ENCODE measurements around the gene NIPSNAP2. TPM values are rescaled to one million over a fixed set of nuclear protein-coding genes. Genes with fewer than 3 reads are reported as not detected.

The NIPSNAP2 gene
- 40.0 and 57.3 TPM in 2 replicates for total RNA-seq

GRCh38 chr7:55964261-55965099 lies at the start of gene NIPSNAP2:
TSS of gene NIPSNAP2 (plus strand) at chr7:55964585. CDS start at chr7:55964610, 25 bp downstream.

GRCh38 chr7:55951637-55952351 lies 12.6 kb upstream of the NIPSNAP2 start, which contains the start of gene MRPS17:
TSS of gene MRPS17 (plus strand) at chr7:55951877. CDS start at chr7:55953196, 1,319 bp downstream.

Other genes starting within 250 kb of the NIPSNAP2 start
- gene SEPTIN14, start 101.8 kb upstream of the NIPSNAP2 start, total RNA-seq: not detected in 2 replicates
- 0.58 and 1.2 TPM in 2 replicates for gene ZNF713, start 77.1 kb upstream of the NIPSNAP2 start, total RNA-seq
- 10.3 and 12.8 TPM in 2 replicates for gene MRPS17, start 12.7 kb upstream of the NIPSNAP2 start, total RNA-seq
- 50.3 and 60.8 TPM in 2 replicates for gene PSPH, start 86.9 kb downstream of the NIPSNAP2 start, total RNA-seq
- gene CCT6A, start 87.2 kb downstream of the NIPSNAP2 start, total RNA-seq: 111 and 186 TPM in 2 replicates
- gene SUMF2, start 99.7 kb downstream of the NIPSNAP2 start, total RNA-seq: 229 and 259 TPM in 2 replicates
- gene PHKG1, start 128.4 kb downstream of the NIPSNAP2 start, total RNA-seq: 0.99 and 1.6 TPM in 2 replicates
- gene CHCHD2, start 141.9 kb downstream of the NIPSNAP2 start, total RNA-seq: 203 and 460 TPM in 2 replicates
- gene NUPR2, start 151.8 kb downstream of the NIPSNAP2 start, total RNA-seq: not detected in 2 replicates

Data from smooth muscle cell of trachea (primary cell).